Neuronal stem cell (in vitro differentiated cells): Measurements from ENCODE around the gene NUDT19.
A peak's percentile ranks its signal among the peaks of the same experiment; 100 is the strongest.
"Not testable (repeated sequence)": the region's sequence is repeated elsewhere in the genome, so short reads cannot be mapped to it uniquely, and the experiment has no call there.

Experiments
- DNase-seq: peaks from one replicate; pipeline ENCODE4 v3.0.0-alpha.2; 2013; ENCODE audit warnings: low spot score
- H2AFZ ChIP-seq: one replicate; pipeline ENCODE4 v1.6.1; 2013; ENCODE audit warnings: mild to moderate bottlenecking, low read length, inconsistent platforms
- H2AK5ac ChIP-seq: 2 replicates; pipeline ENCODE4 v1.6.1; 2013; ENCODE audit warnings: low read depth, mild to moderate bottlenecking, inconsistent platforms, low read length, moderate library complexity, mixed read lengths
- H2BK120ac ChIP-seq: 2 replicates; pipeline ENCODE4 v1.6.1; 2013; ENCODE audit warnings: low read depth, mild to moderate bottlenecking, inconsistent platforms, low read length, moderate library complexity, mixed read lengths
- H2BK12ac ChIP-seq: one replicate; pipeline ENCODE4 v1.6.1; 2013; ENCODE audit warnings: low read length, inconsistent platforms
- H2BK15ac ChIP-seq: 2 replicates; pipeline ENCODE4 v1.6.1; 2013; ENCODE audit warnings: mild to moderate bottlenecking, low read length, inconsistent platforms, mixed read lengths
- H2BK5ac ChIP-seq: one replicate; pipeline ENCODE4 v1.6.1; 2013; ENCODE audit warnings: inconsistent platforms, mild to moderate bottlenecking, low read length, moderate library complexity
- H3K14ac ChIP-seq: one replicate; pipeline ENCODE4 v1.6.1; 2013; ENCODE audit warnings: low read length, inconsistent platforms
- H3K18ac ChIP-seq: 2 replicates; pipeline ENCODE4 v1.6.1; 2013; ENCODE audit warnings: low read length, inconsistent platforms
- H3K23ac ChIP-seq: 2 replicates; pipeline ENCODE4 v1.6.1; 2013; ENCODE audit warnings: low read depth, mild to moderate bottlenecking, mixed read lengths, low read length, inconsistent platforms; ENCODE audit not compliant: poor library complexity
- H3K27ac ChIP-seq: replicated peaks from 3 replicates; pipeline ENCODE4 v1.5.1; 2013; ENCODE audit warnings: low read length, inconsistent platforms
- H3K27me3 ChIP-seq, 3 experiments: 2 replicates each; pipeline ENCODE4 v1.6.1; 2013; ENCODE audit warnings: low read length in 3 of 3, mild to moderate bottlenecking in 2 of 3, inconsistent platforms in 1 of 3, low read depth in 1 of 3, mixed read lengths in 1 of 3, moderate library complexity in 1 of 3; ENCODE audit not compliant: control insufficient read depth in 3 of 3, insufficient read depth in 3 of 3
- H3K36me3 ChIP-seq, 2 donors: replicated peaks in 1 of 2; 2 replicates each; pipeline ENCODE4 v1.6.1; 2013; ENCODE audit warnings: low read length in 2 of 2; ENCODE audit not compliant: control insufficient read depth in 2 of 2, insufficient read depth in 2 of 2
- H3K4ac ChIP-seq: 2 replicates; pipeline ENCODE4 v1.6.1; 2013; ENCODE audit warnings: inconsistent platforms, mild to moderate bottlenecking, low read length, moderate library complexity
- H3K4me1 ChIP-seq, 2 donors: 1 replicate in 1 of 2; 2 replicates in 1 of 2; pipeline ENCODE4 v1.6.1; 2013; ENCODE audit warnings: low read length in 2 of 2, low read depth in 1 of 2; ENCODE audit not compliant: control insufficient read depth in 2 of 2, insufficient read depth in 1 of 2
- H3K4me2 ChIP-seq: one replicate; pipeline ENCODE4 v1.6.1; 2013; ENCODE audit warnings: mild to moderate bottlenecking, low read length, inconsistent platforms; ENCODE audit not compliant: insufficient read depth, poor library complexity, severe bottlenecking
- H3K4me3 ChIP-seq, 2 donors: 2 replicates each; pipeline ENCODE4 v1.5.1; 2013; ENCODE audit warnings: low read length in 2 of 2, mild to moderate bottlenecking in 2 of 2, inconsistent platforms in 1 of 2, moderate library complexity in 1 of 2
- H3K79me1 ChIP-seq: one replicate; pipeline ENCODE4 v1.6.1; 2013; ENCODE audit warnings: low read depth, mild to moderate bottlenecking, inconsistent platforms, low read length, moderate library complexity
- H3K9ac ChIP-seq: one replicate; pipeline ENCODE4 v1.6.1; 2013; ENCODE audit warnings: mild to moderate bottlenecking, low read depth, low read length, inconsistent platforms; ENCODE audit not compliant: poor library complexity
- H3K9me3 ChIP-seq, 2 donors: replicated peaks in 1 of 2; 2 replicates each; pipeline versions ENCODE3 to v1.6.1; 2013; ENCODE audit warnings: low read length in 2 of 2, mild to moderate bottlenecking in 2 of 2, inconsistent platforms in 1 of 2, low read depth in 1 of 2, mixed read lengths in 1 of 2, moderate library complexity in 1 of 2; ENCODE audit not compliant: control insufficient read depth in 2 of 2, insufficient read depth in 1 of 2
- H4K8ac ChIP-seq: one replicate; pipeline ENCODE4 v1.6.1; 2013; ENCODE audit warnings: low read depth, mild to moderate bottlenecking, inconsistent platforms, low read length, moderate library complexity
- H4K91ac ChIP-seq: one replicate; pipeline ENCODE4 v1.6.1; 2013; ENCODE audit warnings: low read length, low read depth, mild to moderate bottlenecking, inconsistent platforms; ENCODE audit not compliant: poor library complexity
- WGBS, 2 donors: extraction: QIAGEN DNeasy Blood & Tissue Kit; methylation state at CpG; one replicate each; pipeline ENCODE4 v1.1.7; 2013; ENCODE audit warnings: missing lambda C conversion rate in 2 of 2, mixed read lengths in 1 of 2; ENCODE audit not compliant: insufficient read length in 2 of 2, insufficient replicate concordance in 1 of 2; ENCODE audit errors: extremely low coverage in 2 of 2; 5-methylcytosine and 5-hydroxymethylcytosine counted together

NUDT19 gene

GRCh38 chr19:32746631-32747196 lies 55.1 kb downstream of the NUDT19 start:
- H3K27me3 ChIP-seq, H3K14ac ChIP-seq, H2BK120ac ChIP-seq, H2BK12ac ChIP-seq, H3K36me3 ChIP-seq, H3K23ac ChIP-seq, H4K91ac ChIP-seq, H3K4me2 ChIP-seq, H3K9me3 ChIP-seq, H4K8ac ChIP-seq, H2BK5ac ChIP-seq, H3K4me3 ChIP-seq, H3K4ac ChIP-seq, H2BK15ac ChIP-seq, H3K18ac ChIP-seq, DNase-seq, H3K27ac ChIP-seq, H2AK5ac ChIP-seq, H3K79me1 ChIP-seq, H3K9ac ChIP-seq: not testable (repeated sequence)
- H2AFZ ChIP-seq = peak overlapping the region; percentile 82
- H3K4me1 ChIP-seq = peaks cover 13 to 17% of the 10 kb centered on the region in 2 donors
- no CpG with 5 or more reads among the region's 2 CpGs for WGBS, 2 donors

DNA sequence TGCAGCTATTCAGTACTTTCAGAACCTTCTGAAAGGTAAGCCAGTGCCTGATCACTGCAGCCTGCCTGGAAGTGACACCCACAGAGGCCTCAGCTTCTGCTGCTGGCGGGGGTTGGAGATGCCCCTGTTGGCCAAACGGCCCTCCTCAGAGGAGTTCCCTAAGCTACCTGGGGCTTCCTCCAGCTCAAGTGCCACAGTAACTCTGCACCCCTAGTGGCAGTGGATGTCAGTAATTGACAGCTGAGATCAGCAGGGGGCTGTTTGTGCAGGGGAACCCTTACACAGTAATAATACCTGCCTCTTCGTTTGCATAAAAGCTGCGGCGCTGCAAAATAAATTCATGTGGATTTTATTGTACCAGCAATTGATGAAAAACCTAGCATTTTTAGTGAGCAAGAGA lies 56.9 kb downstream of the NUDT19 start:
- no peak overlapping the region for H3K9ac ChIP-seq
- no peak overlapping the region for H3K23ac ChIP-seq
- H3K36me3 ChIP-seq = no peaks in the 10 kb centered on the region
- H4K91ac ChIP-seq = no peak overlapping the region
- no peak overlapping the region for H2BK120ac ChIP-seq
- H3K4me2 ChIP-seq = no peak overlapping the region
- H3K9me3 ChIP-seq = no peaks in the 10 kb centered on the region
- no peak overlapping the region for H2BK5ac ChIP-seq
- H3K27me3 ChIP-seq = no peaks in the 10 kb centered on the region
- no peak overlapping the region for H2BK12ac ChIP-seq
- H3K27ac ChIP-seq = no peak overlapping the region
- no peak overlapping the region for H3K14ac ChIP-seq
- H2AFZ ChIP-seq = no peak overlapping the region
- DNase-seq = no peak
- H4K8ac ChIP-seq = no peak overlapping the region
- H2BK15ac ChIP-seq = no peak overlapping the region
- no CpG with 5 or more reads among the region's 5 CpGs for WGBS, 2 donors
- H3K79me1 ChIP-seq = no peaks in the 10 kb centered on the region
- H2AK5ac ChIP-seq = no peak overlapping the region
- peaks cover 13 to 17% of the 10 kb centered on the region in 2 donors for H3K4me1 ChIP-seq
- H3K4me3 ChIP-seq = no peak overlapping the region
- H3K18ac ChIP-seq = peak overlapping the region; percentile 11
- H3K4ac ChIP-seq = no peak overlapping the region

DNA sequence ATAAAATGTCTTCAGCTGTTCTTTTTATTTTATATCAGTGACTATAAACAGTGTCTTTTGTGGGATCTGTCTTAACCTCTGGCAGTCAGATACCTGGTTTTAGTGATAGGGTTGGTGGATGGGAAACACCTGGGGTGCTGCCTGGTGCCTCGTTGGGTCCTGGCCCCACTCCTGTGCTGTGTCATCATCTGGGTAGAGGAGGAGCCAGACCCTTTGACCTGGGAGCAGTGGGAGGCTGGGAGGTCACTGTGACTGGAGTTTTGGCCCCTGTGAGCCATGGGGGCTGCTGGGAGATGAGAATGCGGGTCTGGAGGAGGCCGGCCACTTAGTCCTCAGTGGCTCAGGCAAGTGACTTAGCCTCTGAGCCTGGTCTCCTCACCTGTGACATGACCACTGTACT lies 57.3 kb downstream of the NUDT19 start:
- H2AK5ac ChIP-seq = no peak overlapping the region
- no peak overlapping the region for H2BK12ac ChIP-seq
- no peak for DNase-seq
- no peak overlapping the region for H3K9ac ChIP-seq
- no peaks in the 10 kb centered on the region for H3K27me3 ChIP-seq
- H3K9me3 ChIP-seq = no peaks in the 10 kb centered on the region
- H2BK120ac ChIP-seq = no peak overlapping the region
- H3K4ac ChIP-seq = no peak overlapping the region
- H3K27ac ChIP-seq = no peak overlapping the region
- no peaks in the 10 kb centered on the region for H3K36me3 ChIP-seq
- H3K4me1 ChIP-seq = peaks cover 13 to 17% of the 10 kb centered on the region in 2 donors
- H2BK15ac ChIP-seq = no peak overlapping the region
- H3K79me1 ChIP-seq = no peaks in the 10 kb centered on the region
- no peak overlapping the region for H3K4me2 ChIP-seq
- no peak overlapping the region for H3K23ac ChIP-seq
- no peak overlapping the region for H2BK5ac ChIP-seq
- WGBS, 2 donors = no CpG with 5 or more reads among the region's 3 CpGs
- no peak overlapping the region for H3K4me3 ChIP-seq
- H4K91ac ChIP-seq = no peak overlapping the region
- H2AFZ ChIP-seq = no peak overlapping the region
- no peak overlapping the region for H3K14ac ChIP-seq
- peak overlapping the region; percentile 5 for H4K8ac ChIP-seq
- no peak overlapping the region for H3K18ac ChIP-seq

GRCh38 chr19:32749361-32749760 lies 57.7 kb downstream of the NUDT19 start:
- H3K27me3 ChIP-seq = no peaks in the 10 kb centered on the region
- H2BK120ac ChIP-seq = no peak overlapping the region
- no peak for DNase-seq
- H2BK12ac ChIP-seq = no peak overlapping the region
- H3K9ac ChIP-seq = no peak overlapping the region
- no peak overlapping the region for H2BK15ac ChIP-seq
- H3K4ac ChIP-seq = no peak overlapping the region
- H3K4me2 ChIP-seq = no peak overlapping the region
- H3K9me3 ChIP-seq = no peaks in the 10 kb centered on the region
- H3K23ac ChIP-seq = no peak overlapping the region
- WGBS, 2 donors = no CpG with 5 or more reads among the region's 6 CpGs
- no peak overlapping the region for H3K27ac ChIP-seq
- peaks cover 13 to 17% of the 10 kb centered on the region in 2 donors for H3K4me1 ChIP-seq
- H4K91ac ChIP-seq = no peak overlapping the region
- H3K79me1 ChIP-seq = no peaks in the 10 kb centered on the region
- no peak overlapping the region for H2AK5ac ChIP-seq
- peak overlapping the region; percentile 5 for H4K8ac ChIP-seq
- H3K14ac ChIP-seq = no peak overlapping the region
- no peaks in the 10 kb centered on the region for H3K36me3 ChIP-seq
- H2AFZ ChIP-seq = no peak overlapping the region
- H3K4me3 ChIP-seq = no peak overlapping the region
- H3K18ac ChIP-seq = no peak overlapping the region
- no peak overlapping the region for H2BK5ac ChIP-seq
